Embryonic facial prominence (tissue), 1 donor: Measurements from ENCODE around the gene MSANTD3.

Experiments used
- DNase-seq: peaks from one replicate; pipeline ENCODE4 v3.0.0-alpha.2; 2016; ENCODE audit errors: extremely low spot score

Gene MSANTD3

GRCh38 chr9:100465761-100466160 is 38.8 kb downstream of the MSANTD3 start:
- no peak for DNase-seq

GRCh38 chr9:100466171-100466828 is 39.4 kb downstream of the MSANTD3 start:
- DNase-seq: no peak

- no peak for DNase-seq
Measured at GRCh38 chr9:100466829-100467221, 39.9 kb downstream of the MSANTD3 start.

GRCh38 chr9:100468041-100468440 is 41.1 kb downstream of the MSANTD3 start:
- DNase-seq: no peak

- no peak for DNase-seq
Measured at GRCh38 chr9:100472268-100472667, 45.3 kb downstream of the MSANTD3 start.

GRCh38 chr9:100472788-100473275 is 45.9 kb downstream of the MSANTD3 start, which contains the start of gene TMEFF1:
TSS of gene TMEFF1 (plus strand) at chr9:100473149. CDS start at chr9:100473545, 396 bp downstream.
- DNase-seq: no peak

- DNase-seq: no peak
Measured at GRCh38 chr9:100473276-100474081, 46.5 kb downstream of the MSANTD3 start.

GRCh38 chr9:100474082-100474923 is 47.4 kb downstream of the MSANTD3 start:
- DNase-seq: no peak

- DNase-seq: no peak
Measured at GRCh38 chr9:100474924-100475276, 48.0 kb downstream of the MSANTD3 start.

GRCh38 chr9:100477241-100477640 is 50.3 kb downstream of the MSANTD3 start:
- DNase-seq: peak; percentile 53

GRCh38 chr9:100478192-100478591 is 51.2 kb downstream of the MSANTD3 start:
- no peak for DNase-seq

- DNase-seq: no peak
Measured at GRCh38 chr9:100479820-100480219, 52.9 kb downstream of the MSANTD3 start.

GRCh38 chr9:100485196-100485595 is 58.3 kb downstream of the MSANTD3 start:
- no peak for DNase-seq

GRCh38 chr9:100486479-100487176 is 59.7 kb downstream of the MSANTD3 start:
- DNase-seq: no peak

GRCh38 chr9:100488177-100488576 is 61.2 kb downstream of the MSANTD3 start:
- DNase-seq: no peak

- no peak for DNase-seq
Measured at GRCh38 chr9:100489836-100490235, 62.9 kb downstream of the MSANTD3 start.

GRCh38 chr9:100492952-100493351 is 66.0 kb downstream of the MSANTD3 start:
- DNase-seq: no peak

GRCh38 chr9:100498592-100498991 is 71.6 kb downstream of the MSANTD3 start:
- DNase-seq: no peak

- DNase-seq: no peak
Measured at GRCh38 chr9:100499460-100499859, 72.5 kb downstream of the MSANTD3 start.

- DNase-seq: no peak
Measured at GRCh38 chr9:100499866-100500265, 72.9 kb downstream of the MSANTD3 start.
